Measurements from ENCODE around the gene CLSTN3.

CLSTN3 gene

DNA sequence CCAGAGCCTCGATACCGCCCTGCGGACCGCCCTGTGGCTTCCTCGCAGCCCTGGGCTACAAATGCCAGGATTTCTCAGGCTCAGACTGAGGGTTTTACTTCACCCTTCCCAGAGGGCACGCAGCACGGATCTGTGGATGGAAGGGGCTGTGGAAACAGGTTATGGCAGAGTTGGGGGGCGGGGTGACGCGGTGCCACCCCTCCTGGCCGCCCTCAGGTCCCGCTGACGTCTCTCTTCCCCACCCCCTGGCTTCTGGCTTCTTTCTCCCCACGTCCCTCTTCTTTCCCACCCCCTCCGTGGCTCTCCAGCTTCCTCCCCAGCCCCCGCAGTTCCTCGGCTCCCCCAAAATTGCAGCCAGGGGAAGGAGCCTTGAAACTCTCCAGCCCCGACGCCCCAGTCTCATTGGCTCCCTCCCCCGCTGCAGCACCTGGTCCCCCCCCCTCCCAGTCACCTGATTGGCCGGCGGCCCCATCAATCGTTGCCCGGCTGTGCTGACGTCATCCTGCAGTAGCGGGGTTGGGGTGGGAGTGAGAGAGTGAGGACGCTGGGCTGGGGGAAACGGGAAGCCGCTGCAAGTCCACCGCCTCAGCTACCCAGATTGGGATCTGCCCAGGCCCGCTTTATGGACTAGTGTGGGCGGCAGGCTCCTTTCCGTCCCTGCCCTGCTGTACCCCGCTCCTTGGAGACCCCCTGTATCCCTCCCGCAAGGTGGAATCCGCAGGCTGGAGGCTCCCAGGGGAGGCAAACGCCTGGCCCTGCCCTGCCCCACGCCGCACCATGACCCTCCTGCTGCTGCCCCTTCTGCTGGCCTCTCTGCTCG is at the start of gene CLSTN3:
Gene CLSTN3, plus strand, starts transcription at position 500 of the 820 bp plus-strand sequence. Its CDS starts 278 bp downstream, at position 778.
- DNase-seq (ENCODE audit: low read depth) = peak; percentile 57

DNA sequence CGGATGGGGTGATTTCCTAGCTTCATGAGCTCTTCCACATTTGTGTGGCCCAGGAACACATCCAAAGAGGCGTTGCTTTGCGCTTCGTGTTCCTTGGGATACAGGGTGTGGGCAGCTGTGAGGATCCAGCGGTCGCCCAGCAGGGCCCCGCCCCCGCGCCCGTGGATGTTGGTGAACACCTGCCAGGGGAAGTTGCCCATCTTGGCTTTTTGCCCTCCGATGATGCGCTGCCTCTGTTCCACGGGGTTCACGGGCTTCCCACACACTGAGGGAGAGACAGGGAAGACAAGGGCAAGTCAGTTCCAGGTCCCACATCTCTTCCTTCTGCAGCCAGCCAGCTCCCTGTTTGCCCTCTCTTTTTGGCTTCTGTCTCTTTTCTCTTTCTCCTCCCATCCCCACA is 49.1 kb upstream of the CLSTN3 start:
- DNase-seq (ENCODE audit: low read depth) = no peak

- no peak for DNase-seq (ENCODE audit: low read depth)
Observed at GRCh38 chr12:7083125-7083524, 47.0 kb upstream of the CLSTN3 start.

DNA sequence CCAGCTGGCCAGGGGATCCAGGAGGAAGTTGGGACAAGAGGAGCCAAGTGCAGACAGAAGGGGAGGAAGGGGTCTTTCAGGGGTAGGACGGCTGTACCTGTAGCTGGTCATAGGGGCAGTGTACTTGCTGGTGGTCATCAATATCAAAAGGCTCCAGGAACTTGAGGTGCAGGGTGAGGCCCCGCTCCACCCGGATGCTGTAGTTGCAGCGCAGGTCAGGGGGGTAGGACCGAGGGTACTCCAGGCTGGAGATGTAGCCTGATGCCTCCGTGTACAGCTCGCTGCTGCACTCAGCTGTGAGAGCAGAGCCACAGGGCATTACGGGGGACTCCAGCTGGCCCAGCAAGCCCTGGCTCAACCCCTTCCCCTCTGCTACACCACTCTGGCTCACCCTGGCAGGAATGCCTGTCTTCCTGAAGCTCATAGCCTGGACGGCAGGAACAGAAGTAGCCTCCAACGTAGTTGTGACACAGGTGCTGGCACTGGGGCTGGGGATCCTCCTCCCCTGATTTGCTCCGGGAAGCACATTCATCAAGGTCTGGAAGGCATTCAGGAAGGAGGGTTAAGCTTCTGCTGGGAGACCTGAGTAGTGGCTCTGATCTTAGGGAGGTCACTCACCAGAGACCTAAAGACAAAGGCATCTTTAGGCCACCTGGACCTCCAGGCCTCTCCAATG is 40.8 kb upstream of the CLSTN3 start:
- no peak for DNase-seq (ENCODE audit: low read depth)

DNA sequence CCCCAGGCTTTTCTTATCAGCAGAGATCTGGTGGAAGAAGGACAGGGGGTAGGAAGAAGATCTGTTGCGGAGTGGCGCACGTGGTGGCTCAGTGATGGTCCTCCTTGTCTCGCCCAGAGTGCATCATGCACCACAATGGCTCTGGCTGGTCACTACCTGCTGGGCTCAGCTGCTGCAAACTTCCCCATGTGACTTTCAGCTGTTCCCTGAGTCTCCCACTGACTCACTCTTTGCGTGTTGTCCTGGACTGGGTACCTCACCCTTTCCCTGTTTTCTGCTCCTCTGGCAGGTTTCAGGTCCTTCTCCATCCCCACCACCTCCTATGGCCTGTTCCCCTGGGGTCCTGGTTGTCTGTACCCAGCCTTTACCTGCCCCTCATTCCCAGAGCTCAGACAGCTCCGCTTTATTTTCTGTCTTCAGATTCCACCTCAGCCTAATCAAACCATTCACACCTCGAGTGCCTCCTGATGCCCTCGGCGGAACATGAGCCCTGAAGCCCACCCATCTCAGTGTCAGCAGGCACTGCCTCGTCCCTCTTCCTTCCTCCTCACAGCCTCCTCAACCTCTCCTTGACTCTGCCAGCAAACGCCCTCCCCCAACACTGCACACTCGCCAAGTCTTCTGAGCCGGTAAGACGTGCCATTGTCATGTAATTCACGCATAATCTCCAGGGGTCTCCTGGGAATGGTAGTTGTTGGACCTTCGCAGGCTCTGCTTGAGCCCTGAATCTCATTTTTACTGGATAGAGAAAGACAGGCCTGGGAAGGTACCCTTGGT is 39.8 kb upstream of the CLSTN3 start:
- no peak for DNase-seq (ENCODE audit: low read depth)

- DNase-seq (ENCODE audit: low read depth) = no peak
Observed at GRCh38 chr12:7091171-7091570, 39.0 kb upstream of the CLSTN3 start.

GRCh38 chr12:7091660-7092228 is 38.4 kb upstream of the CLSTN3 start:
- no peak for DNase-seq (ENCODE audit: low read depth)

- DNase-seq (ENCODE audit: low read depth) = peak; percentile 88
Observed at GRCh38 chr12:7092229-7092985, 37.8 kb upstream of the CLSTN3 start, which contains the start of gene C1R. Gene C1R (minus strand): TSS chr12:7092445. CDS start chr12:7092388, 57 bp downstream.

- no peak for DNase-seq (ENCODE audit: low read depth)
Observed at GRCh38 chr12:7092986-7093460, 37.1 kb upstream of the CLSTN3 start.

- DNase-seq (ENCODE audit: low read depth) = no peak
Observed at GRCh38 chr12:7093486-7093885, 36.7 kb upstream of the CLSTN3 start.

GRCh38 chr12:7093892-7094291 is 36.3 kb upstream of the CLSTN3 start:
- DNase-seq (ENCODE audit: low read depth) = peak; percentile 36

DNA sequence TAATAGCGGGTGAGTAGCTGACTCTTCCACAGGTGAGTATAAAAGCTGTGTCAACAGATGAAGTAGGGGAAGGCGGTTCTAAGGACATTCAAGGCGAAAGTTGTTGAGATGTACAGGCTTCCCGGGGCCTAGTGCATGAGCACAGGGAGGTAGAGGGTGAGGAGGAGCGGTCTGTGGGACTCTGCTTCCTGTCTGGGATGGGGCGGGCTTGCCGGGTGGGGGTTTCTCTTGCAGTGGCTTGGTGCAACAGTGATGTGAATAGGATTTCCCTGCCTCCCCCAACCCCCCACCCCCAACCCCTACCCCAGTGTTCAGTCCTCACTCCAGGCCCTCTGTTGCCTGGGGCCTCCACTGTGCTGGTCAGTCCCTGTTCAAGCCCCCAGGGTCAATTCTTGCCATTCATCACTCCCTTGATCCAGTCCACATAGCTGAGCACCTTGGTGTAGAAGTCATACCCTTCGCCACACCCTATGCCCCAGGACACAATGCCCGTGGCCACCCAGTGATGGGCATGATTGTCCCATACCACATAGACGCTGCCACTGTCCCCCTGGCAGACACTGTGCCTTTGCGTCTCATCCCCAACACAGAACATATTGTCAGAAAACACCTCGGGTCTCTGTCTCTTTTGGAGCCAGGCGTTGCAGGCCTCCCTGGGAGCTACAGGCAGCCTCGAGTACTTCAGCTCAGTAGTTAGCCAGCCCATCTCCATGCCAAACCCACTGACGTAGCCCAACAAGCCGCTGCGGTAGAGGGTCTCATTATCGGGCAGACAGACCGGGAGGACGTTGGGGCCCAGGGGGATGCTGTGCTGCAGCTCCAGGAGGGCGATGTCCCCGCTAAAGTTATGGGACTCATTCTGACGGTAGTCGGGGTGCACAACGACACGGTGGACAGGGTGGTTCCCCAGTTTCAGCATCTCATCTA is 33.9 kb upstream of the CLSTN3 start:
- no peak for DNase-seq (ENCODE audit: low read depth)

DNA sequence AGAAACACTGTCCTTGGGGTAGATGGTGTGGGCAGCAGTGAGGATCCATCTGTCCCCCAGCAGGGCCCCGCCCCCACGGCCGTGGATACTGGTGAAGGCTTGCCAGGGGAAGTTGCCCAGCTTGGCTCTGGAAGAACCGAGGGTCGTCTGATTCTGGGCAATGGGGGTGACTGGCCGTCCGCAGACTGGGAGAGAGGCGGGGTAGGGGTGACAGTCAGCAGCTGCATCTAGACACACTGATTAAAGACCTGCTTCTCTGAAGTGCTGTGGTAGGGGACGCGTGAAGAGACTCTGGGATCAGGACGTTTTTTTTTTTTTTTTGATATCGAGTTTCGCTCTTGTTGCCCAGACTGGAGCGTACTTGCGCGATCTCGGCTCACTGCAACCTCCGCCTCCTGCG is 33.2 kb upstream of the CLSTN3 start:
- DNase-seq (ENCODE audit: low read depth) = no peak

DNA sequence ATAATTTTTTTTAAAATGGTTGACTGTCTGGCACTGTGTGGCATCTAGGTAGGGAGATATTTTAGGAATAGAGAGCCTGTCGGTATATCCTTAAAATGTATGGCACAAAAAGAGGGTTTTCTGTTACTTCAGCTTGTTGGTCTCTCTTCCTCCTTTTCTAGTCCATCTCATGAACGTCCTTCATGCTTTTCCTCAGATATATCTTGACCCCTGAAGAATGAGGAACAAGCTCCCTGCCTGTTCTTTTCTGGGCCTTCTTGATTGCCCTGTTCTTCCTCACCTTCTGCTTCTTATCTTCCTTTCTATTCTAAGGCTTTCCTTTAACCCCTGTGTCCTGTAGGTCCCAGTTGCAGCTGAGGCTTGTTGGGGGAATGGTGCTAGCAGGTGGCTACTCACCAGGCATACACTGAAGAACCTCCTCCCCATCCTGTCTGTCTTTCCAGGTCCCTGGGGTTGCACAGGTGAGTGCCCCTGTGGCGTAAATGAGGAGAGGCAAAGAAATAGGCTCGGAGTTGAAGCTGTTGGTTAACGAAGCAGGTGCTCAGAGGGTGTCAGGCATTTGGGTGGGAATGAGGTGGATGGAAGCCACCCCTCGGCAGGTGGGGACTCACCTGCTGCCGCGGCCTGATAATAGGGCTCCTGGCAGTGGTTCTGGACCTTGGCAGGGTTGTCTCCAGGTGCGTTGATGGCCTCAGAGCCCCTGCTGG is 30.7 kb upstream of the CLSTN3 start:
- DNase-seq (ENCODE audit: low read depth) = no peak

DNA sequence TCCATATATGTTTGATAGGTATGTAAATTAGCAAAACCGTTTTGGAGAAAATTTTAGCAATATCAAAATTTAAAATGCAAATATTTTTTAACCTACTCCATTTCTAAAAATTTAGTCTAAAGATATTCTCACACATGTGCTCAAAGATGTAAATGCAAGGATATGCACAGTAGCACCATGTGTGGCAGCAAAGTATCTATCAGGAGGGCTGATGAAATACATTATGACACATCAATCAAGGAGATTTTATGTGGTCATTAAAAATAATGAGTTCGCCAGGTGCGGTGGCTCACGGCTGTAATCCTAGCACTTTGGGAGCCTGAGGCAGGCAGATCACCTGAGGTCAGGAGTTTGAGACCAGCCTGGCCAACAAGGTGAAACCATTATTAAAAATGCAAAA is 29.9 kb upstream of the CLSTN3 start:
- DNase-seq (ENCODE audit: low read depth) = no peak

DNA sequence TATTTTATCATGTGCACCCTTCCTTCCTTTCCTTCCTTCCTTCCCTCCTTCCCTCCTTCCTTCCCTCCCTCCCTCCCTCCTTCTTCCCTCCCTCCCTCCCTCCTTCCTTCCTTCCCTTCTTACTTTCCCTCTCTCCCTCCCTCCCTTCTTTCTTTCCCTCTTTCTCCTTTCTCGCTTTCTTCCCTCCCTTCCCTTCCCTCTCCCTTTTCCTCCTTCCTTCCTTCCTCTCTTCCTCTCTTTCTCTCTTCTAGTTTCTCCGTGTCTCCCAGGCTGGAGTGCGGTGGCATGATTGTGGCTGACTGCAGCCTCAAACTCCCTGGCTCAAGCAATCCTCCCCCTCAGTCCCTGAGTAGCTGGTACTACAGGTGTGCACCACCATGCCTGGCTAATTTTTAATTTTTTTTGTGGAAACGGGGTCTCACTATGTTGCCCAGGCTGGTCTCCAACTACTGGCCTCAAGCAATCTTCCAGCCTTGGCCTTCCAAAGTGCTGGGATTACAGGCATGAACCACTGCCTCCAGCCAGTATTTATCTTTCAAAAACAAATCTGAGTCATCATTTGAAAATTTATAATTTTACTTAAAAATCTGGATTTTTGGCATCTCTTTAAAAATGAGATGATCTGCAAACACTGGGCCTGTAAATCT is 29.0 kb upstream of the CLSTN3 start:
- no peak for DNase-seq (ENCODE audit: low read depth)

DNA sequence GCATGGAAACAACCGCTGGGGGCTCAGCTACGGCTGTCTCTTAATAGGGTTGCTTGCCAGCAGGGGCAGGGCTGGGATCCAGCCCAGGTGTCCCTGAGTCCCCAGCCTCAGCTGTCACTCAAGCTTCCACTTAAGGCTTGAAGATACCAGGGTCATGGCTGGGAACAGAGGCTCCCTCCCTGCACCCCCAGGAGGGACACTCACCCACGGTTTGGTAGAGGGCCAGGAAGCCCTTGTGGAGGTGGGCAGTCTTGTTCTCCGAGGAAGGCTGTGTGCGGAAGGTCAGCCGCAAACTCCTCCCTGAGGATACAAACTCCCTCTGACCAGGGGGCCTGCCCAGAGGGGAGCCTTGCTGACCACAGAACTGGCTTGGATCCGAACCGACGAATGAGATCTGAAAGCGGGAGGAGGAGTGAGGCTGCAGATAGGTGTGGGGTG is 28.5 kb upstream of the CLSTN3 start:
- no peak for DNase-seq (ENCODE audit: low read depth)

DNA sequence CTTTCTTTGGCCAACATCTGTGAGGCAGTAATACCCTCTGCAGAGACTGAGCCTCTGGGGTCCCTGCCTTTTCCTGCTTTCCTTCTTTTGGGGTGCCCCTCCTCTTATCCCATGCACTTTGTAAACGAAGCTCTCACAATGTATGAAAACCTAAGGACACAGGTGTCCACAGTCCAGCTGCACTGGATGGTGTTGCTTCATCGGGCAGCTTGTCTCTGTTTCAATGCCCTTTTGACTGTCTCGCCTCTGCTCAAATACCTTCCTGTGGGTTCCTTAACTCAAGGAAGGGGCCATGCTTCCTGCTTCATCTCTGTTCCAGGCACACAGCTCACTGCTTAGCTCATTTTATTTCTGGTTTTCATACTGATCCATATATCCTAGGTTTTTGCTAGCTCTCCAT is 27.6 kb upstream of the CLSTN3 start:
- DNase-seq (ENCODE audit: low read depth) = no peak
